ENCODE results near the gene PDGFC.

DNA sequence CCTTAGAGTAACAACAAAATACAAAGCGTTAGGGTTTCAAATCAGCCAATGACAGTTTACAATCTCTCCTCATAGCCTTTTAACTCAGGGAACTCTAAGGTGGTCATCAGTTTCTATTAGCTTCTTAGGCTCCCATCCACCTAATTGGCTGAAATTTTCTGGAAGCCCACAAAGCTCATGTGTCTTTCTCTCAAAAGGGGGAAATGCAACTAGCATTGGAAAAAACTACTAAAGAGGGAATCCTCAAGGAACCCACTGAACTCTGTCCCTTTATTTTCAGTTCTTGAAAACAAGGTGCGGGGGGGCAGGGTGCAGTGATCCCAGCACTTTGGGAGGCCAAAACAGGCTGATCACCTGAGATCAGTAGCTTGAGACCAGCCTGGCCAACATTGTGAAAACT, 56.4 kb downstream of the PDGFC start:
- no peak for TF ChIP-seq GATA3 (IDR thresholded peaks at IDR 0.05; ENCODE audit: low read depth, low read length)
- TF ChIP-seq GATA2 (IDR thresholded peaks at IDR 0.05; ENCODE audit: low read depth, low read length), result no peak
